IgD-negative memory B cell (primary cell): ENCODE results near the gene TTC9. TPM values are rescaled to one million over a fixed set of nuclear protein-coding genes. Genes with fewer than 3 reads are reported as not detected.

Source experiments
- H3K27ac Mint-ChIP-seq, 3 donors: one replicate each; pipeline ENCODE4 v1.8.0; 2020 to 2022; ENCODE audit warnings: mild to moderate bottlenecking in 3 of 3, mixed read lengths in 3 of 3, moderate library complexity in 1 of 3
- H3K27me3 Mint-ChIP-seq: one replicate; pipeline ENCODE4 v1.8.0; 2021; ENCODE audit warnings: mixed read lengths
- H3K36me3 Mint-ChIP-seq: one replicate; pipeline ENCODE4 v1.8.0; 2020; ENCODE audit warnings: mild to moderate bottlenecking, mixed read lengths
- H3K4me1 Mint-ChIP-seq, 3 donors: one replicate each; pipeline ENCODE4 v1.8.0; 2020 to 2022; ENCODE audit warnings: mixed read lengths in 3 of 3, mild to moderate bottlenecking in 1 of 3
- H3K4me3 Mint-ChIP-seq, 4 donors: one replicate each; pipeline ENCODE4 v1.8.0; 2020 to 2022; ENCODE audit warnings: mild to moderate bottlenecking in 4 of 4, mixed read lengths in 4 of 4, moderate library complexity in 3 of 4
- H3K9me3 Mint-ChIP-seq, 3 donors: one replicate each; pipeline ENCODE4 v1.8.0; 2020 to 2021; ENCODE audit warnings: mixed read lengths in 3 of 3, mild to moderate bottlenecking in 1 of 3
- polyA plus RNA-seq: library from polyadenylated mRNA; unstranded; fragments of 300-500 nt; fragmentation: Illumina TruSeq; gene quantifications from one replicate; pipeline ENCODE4 v1.2.3, GENCODE V29; 2021

Gene TTC9
- polyA plus RNA-seq = 9.2 TPM

DNA sequence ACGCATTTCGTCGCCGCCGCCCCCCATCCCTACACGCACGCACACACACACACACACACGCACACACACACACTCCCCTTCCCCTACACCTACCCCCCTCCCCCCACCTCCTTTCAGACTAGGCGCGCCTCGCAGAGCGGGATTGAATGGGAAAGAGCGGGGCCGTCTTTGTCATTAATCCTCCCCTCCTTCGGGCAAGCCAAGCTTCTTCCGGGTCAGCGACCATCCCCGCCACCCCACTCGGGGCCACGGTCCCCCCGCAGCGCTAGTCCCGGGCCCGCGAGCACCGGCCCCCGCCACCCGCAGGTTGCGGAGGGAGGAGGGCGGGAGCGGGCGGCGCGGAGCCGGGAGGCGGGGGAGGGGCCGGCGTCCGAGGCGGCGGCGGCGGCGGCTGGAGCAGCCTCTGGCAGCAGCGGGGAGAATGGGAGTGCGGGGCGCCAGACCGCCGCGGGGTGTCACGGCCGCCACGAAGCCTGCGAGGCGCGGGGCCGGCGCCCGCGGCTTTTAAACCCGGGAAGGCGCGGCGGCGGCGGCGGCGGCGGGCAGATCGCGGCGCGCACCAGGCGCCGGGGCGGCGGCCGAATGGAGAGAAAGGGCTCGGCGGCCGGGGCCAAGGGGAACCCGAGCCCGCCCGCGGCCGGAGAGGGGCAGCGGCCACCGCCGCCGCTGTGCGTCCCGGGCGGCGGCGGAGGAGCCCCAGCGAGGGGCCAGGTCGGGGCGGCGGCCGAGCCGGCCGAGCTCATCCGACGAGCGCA lies at the start of gene TTC9:
TSS of gene TTC9 (plus strand) at position 369 of the 755 bp plus-strand sequence. CDS start at position 583, 214 bp downstream.
- no peaks in the 10 kb centered on the region for H3K9me3 Mint-ChIP-seq
- no peaks in the 10 kb centered on the region for H3K27me3 Mint-ChIP-seq
- peak within 1 kb of the TSS; percentile 98 to 99 (median 99) for H3K4me3 Mint-ChIP-seq
- H3K27ac Mint-ChIP-seq = peak within 1 kb of the TSS; percentile 88 to 96 (median 94)
- H3K4me1 Mint-ChIP-seq = peaks cover 27 to 48% (median 45%) of the 10 kb centered on the region in 3 donors
- H3K36me3 Mint-ChIP-seq = no peaks in the 10 kb centered on the region

DNA sequence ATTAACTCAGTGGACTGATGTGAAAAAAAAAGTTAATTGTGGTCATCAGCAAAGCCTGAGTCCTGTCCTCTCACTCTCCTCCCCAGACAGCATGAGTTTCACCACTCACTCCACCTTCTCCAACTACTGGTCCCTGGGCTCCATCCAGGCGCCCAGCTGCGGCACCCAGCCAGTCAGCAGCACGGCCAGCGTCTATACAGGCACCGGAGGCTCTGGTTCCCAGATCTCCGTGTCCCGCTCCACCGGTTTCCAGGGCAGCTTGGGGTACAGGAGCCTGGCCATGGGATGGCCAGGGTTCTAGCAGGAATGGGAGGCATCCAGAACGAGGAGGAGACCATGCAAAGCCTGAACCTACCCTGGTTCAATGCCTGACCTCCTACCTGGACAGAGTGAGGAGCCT lies 47.3 kb upstream of the TTC9 start:
- Mint-ChIP-seq H3K27ac (no peak overlapping the region), H3K9me3 (no peaks in the 10 kb centered on the region), H3K4me1 (peaks cover 10 to 15% (median 11%) of the 10 kb centered on the region in 3 donors), H3K4me3 (no peak overlapping the region), H3K36me3 (peaks cover 12% of the 10 kb centered on the region), H3K27me3 (no peaks in the 10 kb centered on the region)

GRCh38 chr14:70595443-70596185 lies 46.1 kb upstream of the TTC9 start:
- Mint-ChIP-seq H3K4me1 (peaks cover 15 to 20% (median 20%) of the 10 kb centered on the region in 3 donors), H3K36me3 (peaks cover 13% of the 10 kb centered on the region), H3K4me3 (no peak overlapping the region), H3K27ac (no peak overlapping the region), H3K27me3 (no peaks in the 10 kb centered on the region), H3K9me3 (no peaks in the 10 kb centered on the region)

DNA sequence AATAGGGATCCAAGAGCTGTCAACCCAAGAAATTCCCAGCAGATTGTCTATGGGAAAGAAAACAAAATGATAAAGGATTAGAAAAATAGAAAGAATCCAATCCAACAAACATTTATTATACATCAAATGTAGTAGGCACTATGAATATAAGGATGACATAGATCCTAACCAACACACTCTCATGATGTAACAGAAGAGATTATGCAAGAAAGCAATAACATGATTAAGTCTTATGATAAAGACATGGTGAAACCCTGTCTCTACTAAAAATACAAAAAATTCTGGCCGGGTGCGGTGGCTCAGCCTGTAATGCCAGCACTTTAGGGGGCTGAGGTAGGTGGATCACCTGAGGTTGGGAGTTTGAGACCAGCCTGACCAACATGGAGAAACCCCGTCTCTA lies 44.0 kb upstream of the TTC9 start:
- peaks cover 9% of the 10 kb centered on the region for H3K36me3 Mint-ChIP-seq
- no peaks in the 10 kb centered on the region for H3K9me3 Mint-ChIP-seq
- H3K27me3 Mint-ChIP-seq = peaks cover 2% of the 10 kb centered on the region
- peak overlapping the region in 2 of 3 donors; percentile 10 to 32 for H3K27ac Mint-ChIP-seq
- peak overlapping the region in 3 of 4 donors; percentile 8 to 71 (median 58) for H3K4me3 Mint-ChIP-seq
- H3K4me1 Mint-ChIP-seq = peaks cover 21 to 25% (median 21%) of the 10 kb centered on the region in 3 donors

DNA sequence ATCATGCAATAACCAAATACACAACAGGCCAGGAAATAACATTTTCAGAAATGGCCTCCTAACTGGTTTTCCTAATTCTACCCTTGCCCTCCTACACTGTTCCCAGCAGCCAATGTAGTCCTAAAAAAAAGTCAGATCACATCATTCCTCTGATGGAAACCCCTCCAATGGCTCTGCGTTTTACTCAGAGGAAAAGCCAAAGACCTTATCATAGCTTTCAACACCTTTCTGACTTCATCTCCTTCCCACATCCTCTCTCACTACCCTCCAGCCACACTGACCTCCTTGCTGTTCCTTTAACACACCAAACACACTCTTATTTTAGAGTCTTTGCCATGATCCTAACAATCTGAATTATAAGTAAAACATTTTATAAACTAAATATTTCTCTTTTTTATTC lies 42.4 kb upstream of the TTC9 start:
- Mint-ChIP-seq H3K4me3 (peak overlapping the region; percentile 72 to 100 (median 99)), H3K36me3 (peaks cover 6% of the 10 kb centered on the region), H3K9me3 (no peaks in the 10 kb centered on the region), H3K4me1 (peaks cover 15 to 25% (median 21%) of the 10 kb centered on the region in 3 donors), H3K27me3 (peaks cover 2% of the 10 kb centered on the region), H3K27ac (peak overlapping the region in 2 of 3 donors; percentile 60 to 93)

DNA sequence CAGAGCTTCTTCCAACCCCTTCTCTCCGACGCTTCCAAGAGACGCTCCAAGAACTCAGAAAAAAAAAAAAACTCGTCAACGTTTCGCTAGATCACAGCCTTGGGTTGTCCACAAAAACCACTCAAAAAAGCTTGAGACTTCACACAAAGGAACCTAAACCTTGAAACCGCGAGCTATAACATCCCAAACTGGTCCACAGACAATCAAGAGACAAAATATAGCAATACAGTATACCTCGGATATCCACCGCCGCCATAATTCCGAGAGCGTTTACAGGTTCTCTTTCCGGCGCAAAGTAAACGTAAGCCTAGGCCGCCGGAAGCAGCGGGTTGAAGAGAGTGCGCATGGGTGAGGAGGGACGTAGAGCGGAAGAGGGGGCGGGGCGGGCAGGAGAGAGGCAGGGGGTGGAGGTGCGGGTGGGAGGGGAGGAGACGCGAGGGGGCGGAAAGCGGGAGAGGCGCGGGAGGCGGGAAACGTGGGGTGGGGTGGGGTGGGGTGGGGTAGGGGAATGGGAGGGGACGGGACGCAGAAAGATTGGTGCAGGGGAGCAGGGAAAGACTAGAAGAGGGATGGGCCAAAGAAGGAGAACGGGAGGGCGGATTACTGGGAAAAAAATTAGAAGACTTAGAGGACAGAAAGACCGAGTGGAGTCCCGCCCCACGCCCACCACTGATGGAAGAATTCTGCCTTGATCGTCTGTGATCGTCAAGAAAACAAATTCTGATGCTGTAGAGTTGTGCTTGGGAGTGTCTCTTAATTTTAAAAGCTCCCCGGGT lies 41.1 kb upstream of the TTC9 start, which contains the start of gene MED6:
TSS of gene MED6 (minus strand) at position 274 of the 776 bp plus-strand sequence. CDS start at position 256, 18 bp downstream.
- H3K36me3 Mint-ChIP-seq = peaks cover 4% of the 10 kb centered on the region
- peaks cover 15 to 25% (median 21%) of the 10 kb centered on the region in 3 donors for H3K4me1 Mint-ChIP-seq
- H3K27ac Mint-ChIP-seq = peak within 1 kb of the TSS; percentile 93 to 97 (median 96)
- H3K9me3 Mint-ChIP-seq = no peaks in the 10 kb centered on the region
- H3K27me3 Mint-ChIP-seq = peaks cover 2% of the 10 kb centered on the region
- H3K4me3 Mint-ChIP-seq = peak within 1 kb of the TSS; percentile 97 to 100 (median 99)

- H3K4me1 Mint-ChIP-seq = peaks cover 15 to 25% (median 21%) of the 10 kb centered on the region in 3 donors
- H3K27ac Mint-ChIP-seq = peak overlapping the region in 2 of 3 donors; percentile 93 to 97
- H3K36me3 Mint-ChIP-seq = peaks cover 3% of the 10 kb centered on the region
- no peaks in the 10 kb centered on the region for H3K9me3 Mint-ChIP-seq
- H3K27me3 Mint-ChIP-seq = peaks cover 2% of the 10 kb centered on the region
- H3K4me3 Mint-ChIP-seq = peak overlapping the region; percentile 80 to 100 (median 98)
Observed at GRCh38 chr14:70601162-70601561, 40.6 kb upstream of the TTC9 start.

- Mint-ChIP-seq H3K9me3 (no peaks in the 10 kb centered on the region), H3K4me3 (peak overlapping the region in 2 of 4 donors; percentile 53 to 58), H3K27me3 (peaks cover 2% of the 10 kb centered on the region)
Observed at GRCh38 chr14:70602254-70602653, 39.5 kb upstream of the TTC9 start.

DNA sequence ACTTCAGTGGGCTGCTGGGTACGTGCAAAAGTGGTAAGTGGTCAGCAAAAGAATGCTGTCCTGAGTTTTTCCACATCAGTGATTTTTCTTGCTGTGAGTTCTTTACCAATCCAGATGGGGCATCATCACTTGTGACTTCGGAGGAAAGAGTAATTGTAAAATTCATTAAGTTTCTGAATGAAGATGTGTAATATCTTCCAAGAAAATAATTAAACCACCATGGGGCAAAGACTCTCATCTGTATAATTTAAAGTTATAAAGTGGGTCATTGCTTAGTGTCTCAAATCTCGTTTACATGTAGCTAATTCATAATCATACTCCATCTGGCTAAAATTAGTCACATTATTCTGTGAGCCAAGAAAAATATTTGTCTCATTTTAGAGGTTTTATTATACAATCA lies 30.5 kb upstream of the TTC9 start:
- Mint-ChIP-seq H3K27ac (no peak overlapping the region), H3K27me3 (no peaks in the 10 kb centered on the region), H3K9me3 (no peaks in the 10 kb centered on the region), H3K4me1 (peaks cover 0 to 1% (median 0%) of the 10 kb centered on the region in 3 donors), H3K36me3 (peaks cover 1% of the 10 kb centered on the region), H3K4me3 (no peak overlapping the region)

More at GRCh38 chr14:70602254-70602653, 39.5 kb upstream of the TTC9 start:
- peaks cover 15 to 24% (median 22%) of the 10 kb centered on the region in 3 donors for H3K4me1 Mint-ChIP-seq
- peak overlapping the region in 1 of 3 donors; percentile 50 for H3K27ac Mint-ChIP-seq
- H3K36me3 Mint-ChIP-seq = peaks cover 2% of the 10 kb centered on the region

GRCh38 chr14:70616646-70617045 lies 25.1 kb upstream of the TTC9 start:
- H3K27me3 Mint-ChIP-seq = no peaks in the 10 kb centered on the region
- peaks cover 0 to 2% (median 0%) of the 10 kb centered on the region in 3 donors for H3K4me1 Mint-ChIP-seq
- no peak overlapping the region for H3K27ac Mint-ChIP-seq
- H3K36me3 Mint-ChIP-seq = peaks cover 7% of the 10 kb centered on the region
- no peaks in the 10 kb centered on the region for H3K9me3 Mint-ChIP-seq
- H3K4me3 Mint-ChIP-seq = no peak overlapping the region

GRCh38 chr14:70618314-70618713 lies 23.4 kb upstream of the TTC9 start:
- peaks cover 3 to 6% (median 4%) of the 10 kb centered on the region in 3 donors for H3K4me1 Mint-ChIP-seq
- H3K4me3 Mint-ChIP-seq = no peak overlapping the region
- no peaks in the 10 kb centered on the region for H3K27me3 Mint-ChIP-seq
- H3K27ac Mint-ChIP-seq = no peak overlapping the region
- H3K9me3 Mint-ChIP-seq = peaks cover 0 to 8% (median 2%) of the 10 kb centered on the region in 3 donors
- H3K36me3 Mint-ChIP-seq = peaks cover 13% of the 10 kb centered on the region

GRCh38 chr14:70619708-70620107 lies 22.0 kb upstream of the TTC9 start:
- Mint-ChIP-seq H3K4me3 (no peak overlapping the region), H3K27ac (no peak overlapping the region), H3K9me3 (peaks cover 0 to 11% (median 2%) of the 10 kb centered on the region in 3 donors), H3K36me3 (peaks cover 13% of the 10 kb centered on the region), H3K27me3 (no peaks in the 10 kb centered on the region), H3K4me1 (peaks cover 4 to 12% (median 6%) of the 10 kb centered on the region in 3 donors)

- Mint-ChIP-seq H3K27ac (peak overlapping the region in 1 of 3 donors; percentile 4), H3K36me3 (peaks cover 14% of the 10 kb centered on the region), H3K9me3 (peaks cover 0 to 27% (median 4%) of the 10 kb centered on the region in 3 donors), H3K4me3 (no peak overlapping the region), H3K4me1 (peaks cover 6 to 16% (median 6%) of the 10 kb centered on the region in 3 donors), H3K27me3 (no peaks in the 10 kb centered on the region)
Observed at GRCh38 chr14:70622111-70622712, 19.5 kb upstream of the TTC9 start.

GRCh38 chr14:70624972-70625371 lies 16.7 kb upstream of the TTC9 start:
- Mint-ChIP-seq H3K27ac (no peak overlapping the region), H3K4me3 (no peak overlapping the region), H3K27me3 (no peaks in the 10 kb centered on the region), H3K4me1 (peaks cover 6 to 16% (median 6%) of the 10 kb centered on the region in 3 donors), H3K36me3 (peaks cover 14% of the 10 kb centered on the region), H3K9me3 (peaks cover 0 to 36% (median 4%) of the 10 kb centered on the region in 3 donors)
